Osteoblast (primary cell): Measurements from ENCODE around the gene C1QTNF2. TPM values are rescaled to one million over a fixed set of nuclear protein-coding genes. Genes with fewer than 3 reads are reported as not detected.

ENCODE experiments used
- DNase-seq: peaks from one replicate; pipeline ENCODE4 v3.0.0; 2011; ENCODE audit warnings: low spot score, mixed read lengths; ENCODE audit not compliant: insufficient read length; ENCODE audit errors: missing footprints
- H2AFZ ChIP-seq: 2 replicates; pipeline ENCODE4 v1.6.0; 2011; ENCODE audit warnings: mild to moderate bottlenecking, low read length
- H3K27ac ChIP-seq: 2 replicates; pipeline ENCODE4 v1.5.1; 2011; ENCODE audit warnings: mild to moderate bottlenecking, low read depth, low read length, moderate library complexity
- H3K27me3 ChIP-seq: 2 replicates; pipeline ENCODE4 v1.6.0; 2012; ENCODE audit warnings: mild to moderate bottlenecking, control low read depth, inconsistent platforms, low read length, moderate library complexity; ENCODE audit not compliant: insufficient read depth
- H3K36me3 ChIP-seq: 2 replicates; pipeline ENCODE4 v1.5.1; 2011; ENCODE audit warnings: mild to moderate bottlenecking, low read length, control low read depth, moderate library complexity; ENCODE audit not compliant: insufficient read depth
- H3K4me1 ChIP-seq: 2 replicates; pipeline ENCODE4 v1.5.1; 2011; ENCODE audit warnings: mild to moderate bottlenecking, low read length, control low read depth, moderate library complexity; ENCODE audit not compliant: insufficient read depth
- H3K4me2 ChIP-seq: 2 replicates; pipeline ENCODE4 v1.6.0; 2011; ENCODE audit warnings: mild to moderate bottlenecking, low read length; ENCODE audit not compliant: insufficient read depth
- H3K4me3 ChIP-seq: fragments of 200-600 bp; sonication (generic); 3 replicates; pipeline ENCODE4 v1.5.1; 2012; ENCODE audit warnings: mild to moderate bottlenecking, low read length, inconsistent platforms; ENCODE audit not compliant: insufficient read depth
- H3K79me2 ChIP-seq: 2 replicates; pipeline ENCODE4 v1.6.0; 2012; ENCODE audit warnings: mild to moderate bottlenecking, low read length, control low read depth, inconsistent platforms; ENCODE audit not compliant: insufficient read depth
- H3K9me3 ChIP-seq: 2 replicates; pipeline ENCODE4 v1.5.1; 2011; ENCODE audit warnings: low read depth, low read length, control low read depth
- H4K20me1 ChIP-seq: 2 replicates; pipeline ENCODE4 v1.6.0; 2012; ENCODE audit warnings: mild to moderate bottlenecking, low read length, control low read depth; ENCODE audit not compliant: insufficient read depth
- CTCF ChIP-seq: IDR thresholded peaks from 2 replicates; pipeline ENCODE4 v1.5.1; 2011; ENCODE audit warnings: mild to moderate bottlenecking, low read depth, low read length, moderate library complexity; ENCODE audit errors: extremely low read depth
- total RNA-seq: library from RNA; depleted of rRNA; stranded (reverse); fragments of >200 nt; gene quantifications from 2 replicates; pipeline ENCODE4 v1.2.3, GENCODE V29; 2012

The C1QTNF2 gene
- total RNA-seq, result under 0.01 TPM in 1 of 2 replicates, not detected in the other

- peak within 1 kb of the TSS; percentile 90 for H3K4me2 ChIP-seq
- H4K20me1 ChIP-seq, result no peaks in the 10 kb centered on the region
- no peak for TF ChIP-seq CTCF
- no peaks in the 10 kb centered on the region for H3K4me1 ChIP-seq
- no peaks in the 10 kb centered on the region for H3K36me3 ChIP-seq
- H3K79me2 ChIP-seq, result no peaks in the 10 kb centered on the region
- H3K9me3 ChIP-seq, result no peaks in the 10 kb centered on the region
- peak within 1 kb of the TSS; percentile 82 for H2AFZ ChIP-seq
- no peak within 1 kb of the TSS for H3K27ac ChIP-seq
- peak within 1 kb of the TSS; percentile 76 for H3K4me3 ChIP-seq
- peaks cover 7% of the 10 kb centered on the region for H3K27me3 ChIP-seq
- DNase-seq, result peak; percentile 94
Measured at GRCh38 chr5:160369990-160370712, at the start of gene C1QTNF2. Gene C1QTNF2 (minus strand): TSS chr5:160370626. CDS start chr5:160355011, 15,615 bp downstream.

GRCh38 chr5:160420331-160420610, 49.8 kb upstream of the C1QTNF2 start:
- TF ChIP-seq CTCF, result no peak
- DNase-seq, result no peak
- Histone ChIP-seq H3K9me3 (no peaks in the 10 kb centered on the region), H3K4me2 (peak overlapping the region; percentile 99), H3K4me3 (no peak overlapping the region), H3K4me1 (peaks cover 45% of the 10 kb centered on the region), H3K27me3 (no peaks in the 10 kb centered on the region), H3K36me3 (no peaks in the 10 kb centered on the region), H4K20me1 (no peaks in the 10 kb centered on the region), H3K79me2 (peaks cover 67% of the 10 kb centered on the region), H2AFZ (peak overlapping the region; percentile 77), H3K27ac (no peak overlapping the region)

GRCh38 chr5:160419458-160420330, 49.3 kb upstream of the C1QTNF2 start:
- H3K4me3 ChIP-seq, result peak overlapping the region; percentile 94
- peak overlapping the region; percentile 91 for H2AFZ ChIP-seq
- H3K27ac ChIP-seq, result peak overlapping the region; percentile 95
- H3K9me3 ChIP-seq, result no peaks in the 10 kb centered on the region
- no peaks in the 10 kb centered on the region for H3K27me3 ChIP-seq
- no peak for TF ChIP-seq CTCF
- no peak for DNase-seq
- peaks cover 4% of the 10 kb centered on the region for H3K36me3 ChIP-seq
- peaks cover 61% of the 10 kb centered on the region for H3K79me2 ChIP-seq
- H3K4me2 ChIP-seq, result peak overlapping the region; percentile 99
- H4K20me1 ChIP-seq, result no peaks in the 10 kb centered on the region
- H3K4me1 ChIP-seq, result peaks cover 45% of the 10 kb centered on the region
